Stimulated activated CD8-positive, alpha-beta memory T cell treated with anti-CD3 and anti-CD28 coated beads, Interleukin-15, amount 100 ng/mL, for 24 hours (primary cell): ENCODE measurements around the gene TNFAIP8L1.

Experiments used
- DNase-seq: peaks from one replicate; pipeline ENCODE4 v3.0.0-alpha.2; 2020; ENCODE audit warnings: low read depth

Gene TNFAIP8L1

DNA sequence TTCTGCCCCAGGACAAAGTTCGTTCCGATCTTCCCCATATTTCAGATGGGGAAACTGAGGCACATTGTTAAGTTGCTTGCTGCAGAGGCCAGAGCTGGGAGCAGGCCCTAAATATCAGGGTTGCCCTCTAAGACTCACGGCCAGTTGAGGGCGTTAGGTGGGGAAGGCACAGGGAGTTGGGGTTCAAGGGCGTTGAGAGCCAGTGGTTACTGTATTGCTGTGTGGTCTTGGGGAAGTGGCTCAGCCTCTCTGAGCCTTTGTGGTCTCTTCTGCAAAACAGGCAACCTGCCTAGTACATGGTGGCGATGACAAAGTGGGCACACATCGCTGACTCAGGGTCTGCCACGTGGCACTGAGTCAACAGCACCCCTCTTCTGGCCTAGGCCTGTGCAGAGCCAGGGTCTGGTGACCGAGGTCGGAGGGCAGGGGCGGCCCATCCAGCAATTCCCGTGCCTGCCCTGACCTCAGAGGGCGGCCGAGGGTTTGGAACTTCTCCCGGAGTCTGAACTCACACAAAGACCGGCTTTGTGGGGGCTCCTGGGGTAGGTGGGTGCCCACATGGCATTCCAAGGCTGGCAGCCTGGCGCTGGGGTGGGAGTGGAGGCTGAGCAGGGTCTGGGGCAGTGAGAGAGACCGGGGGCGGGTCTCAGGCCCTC, 10.2 kb downstream of the TNFAIP8L1 start:
- DNase-seq = no peak

DNA sequence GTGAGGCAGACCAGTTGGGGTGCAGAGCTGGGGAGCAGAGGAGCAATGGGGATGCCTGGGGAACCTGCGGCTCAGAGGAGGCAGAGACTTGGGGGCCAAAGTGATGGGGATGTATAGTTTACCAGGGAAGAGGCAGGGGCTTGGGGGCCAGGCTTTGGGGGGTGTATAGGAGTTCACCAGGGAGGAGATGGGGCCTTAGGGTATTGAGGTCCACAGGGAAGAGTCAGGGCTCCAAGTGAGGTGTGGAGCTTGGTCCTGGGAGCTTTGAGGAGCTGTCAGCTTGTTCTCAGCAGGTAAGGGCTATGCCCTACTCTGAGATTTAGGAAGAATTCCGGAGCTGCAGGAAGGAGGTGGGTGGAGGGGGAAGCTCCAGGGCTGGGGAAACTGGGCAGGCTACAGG, 10.8 kb downstream of the TNFAIP8L1 start:
- DNase-seq = no peak

DNA sequence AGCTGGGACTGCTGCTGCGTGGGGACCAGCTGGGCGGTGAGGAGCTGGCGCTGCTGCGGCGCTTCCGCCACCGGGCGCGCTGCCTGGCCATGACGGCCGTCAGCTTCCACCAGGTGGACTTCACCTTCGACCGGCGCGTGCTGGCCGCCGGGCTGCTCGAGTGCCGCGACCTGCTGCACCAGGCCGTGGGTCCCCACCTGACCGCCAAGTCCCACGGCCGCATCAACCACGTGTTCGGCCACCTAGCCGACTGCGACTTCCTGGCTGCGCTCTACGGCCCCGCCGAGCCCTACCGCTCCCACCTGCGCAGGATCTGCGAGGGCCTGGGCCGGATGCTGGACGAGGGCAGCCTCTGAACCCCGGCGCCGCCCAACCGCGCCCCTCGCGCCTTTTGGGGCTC, 12.8 kb downstream of the TNFAIP8L1 start:
- no peak for DNase-seq

DNA sequence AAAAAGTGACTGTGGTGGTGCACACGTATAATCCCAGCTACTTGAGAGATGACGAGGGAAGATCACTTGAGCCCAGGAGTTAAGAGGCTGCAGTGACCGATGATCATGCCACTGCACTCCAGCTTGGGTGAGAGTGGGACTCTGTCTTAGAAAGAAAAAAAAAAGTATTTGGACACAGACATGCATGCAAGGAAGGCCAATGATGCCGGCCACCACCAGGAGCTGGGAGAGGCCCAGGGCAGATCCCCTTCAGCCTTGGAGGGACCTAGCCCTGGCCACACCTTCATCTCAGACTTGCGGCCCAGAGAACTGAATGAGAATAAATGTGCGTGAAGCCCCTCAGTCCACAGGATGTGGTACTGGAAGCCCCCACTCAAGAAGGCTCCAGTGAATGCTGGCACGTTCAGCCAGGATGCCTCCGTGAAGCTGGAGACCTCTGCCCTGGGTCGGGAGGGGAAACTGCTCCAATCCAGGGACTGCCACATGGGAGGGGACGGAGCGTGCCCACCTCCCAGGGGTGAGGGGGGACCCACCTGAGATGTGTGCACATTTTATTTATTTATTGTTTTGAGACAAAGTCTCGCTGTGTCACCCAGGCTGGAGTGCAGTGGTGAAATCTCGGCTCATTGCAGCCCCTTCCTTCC, 14.6 kb downstream of the TNFAIP8L1 start:
- DNase-seq = no peak

DNA sequence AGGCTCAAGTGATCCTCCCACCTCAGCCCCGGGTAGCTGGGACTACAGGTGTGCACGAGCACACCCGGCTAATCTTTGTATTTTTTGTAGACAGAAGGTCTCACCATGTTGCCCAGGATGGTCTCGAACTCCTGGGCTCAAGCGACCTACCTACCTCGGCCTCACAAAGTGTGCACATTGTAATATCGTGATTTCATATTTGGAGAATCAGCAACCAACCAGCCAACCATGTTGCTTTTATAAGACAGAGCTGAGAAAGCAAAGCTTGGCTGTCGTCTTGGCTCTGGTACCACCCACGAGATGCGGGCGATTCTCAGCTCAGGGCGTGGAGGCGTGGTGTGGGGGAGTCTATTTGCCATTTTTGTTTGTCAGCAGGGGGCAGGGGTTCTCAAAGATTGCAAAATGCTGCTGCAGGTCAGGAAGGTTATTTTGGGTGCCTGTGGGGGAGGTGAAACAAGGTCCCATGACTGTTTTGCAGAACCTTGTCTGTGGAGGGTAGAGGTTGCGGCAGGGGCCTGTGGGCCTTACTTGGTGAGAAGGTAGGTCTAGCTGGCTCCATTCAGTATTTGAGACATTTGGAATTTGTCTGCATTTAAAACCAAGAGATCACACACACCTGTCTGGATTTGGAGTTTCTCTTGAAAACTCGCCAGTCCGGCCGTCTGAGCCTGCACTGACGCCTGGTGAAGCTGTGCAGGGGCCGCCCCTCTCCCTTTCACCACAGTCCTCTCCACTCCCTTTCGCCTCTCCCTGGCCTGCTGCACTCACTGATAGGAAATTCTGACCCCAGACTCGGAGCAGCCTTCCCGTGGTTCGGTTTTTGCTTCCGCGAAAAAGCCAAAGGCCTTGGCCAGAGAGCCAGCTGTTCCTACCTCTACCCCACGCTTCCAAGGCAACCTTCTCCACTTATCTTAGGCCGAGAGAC, 15.4 kb downstream of the TNFAIP8L1 start:
- no peak for DNase-seq

DNA sequence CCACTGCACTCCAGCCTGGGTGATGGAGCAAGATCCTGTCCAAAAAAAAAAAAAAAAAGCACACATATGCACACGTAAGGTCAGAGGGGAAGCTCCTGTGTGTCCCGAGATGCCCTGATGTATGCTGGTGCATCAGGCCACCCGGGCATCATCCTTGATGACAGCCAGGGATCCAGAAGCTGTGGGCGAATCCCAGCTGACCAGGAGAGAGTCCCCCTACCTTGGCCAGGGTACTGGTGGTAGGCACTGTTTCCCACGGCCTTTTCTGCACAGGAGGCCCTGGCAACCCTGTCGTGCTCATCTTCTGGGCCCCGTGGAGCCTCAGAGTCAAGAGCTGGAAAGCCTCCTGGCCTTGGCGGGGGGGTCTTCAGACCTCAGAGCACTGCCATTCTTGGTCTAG, 16.8 kb downstream of the TNFAIP8L1 start:
- no peak for DNase-seq

DNA sequence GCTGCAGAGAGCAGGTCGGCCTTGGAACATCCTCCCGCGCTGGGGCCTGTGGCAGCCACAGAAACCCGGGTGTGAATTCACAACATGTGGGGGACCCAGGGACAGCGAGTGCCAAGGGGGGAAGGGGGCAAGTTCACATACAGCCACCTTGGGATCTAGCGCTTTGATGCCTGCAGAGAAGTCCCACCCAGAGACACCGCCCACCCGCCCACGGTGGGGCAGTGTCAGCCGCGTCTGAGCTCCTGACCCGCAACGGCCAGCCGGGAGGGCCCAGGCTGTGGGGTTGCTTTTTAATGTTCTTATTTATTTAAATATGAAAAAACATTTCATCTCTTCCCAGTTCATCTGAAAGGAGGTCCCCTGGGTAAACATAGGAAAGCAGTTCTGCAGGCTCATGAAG, 17.9 kb downstream of the TNFAIP8L1 start:
- DNase-seq = no peak

DNA sequence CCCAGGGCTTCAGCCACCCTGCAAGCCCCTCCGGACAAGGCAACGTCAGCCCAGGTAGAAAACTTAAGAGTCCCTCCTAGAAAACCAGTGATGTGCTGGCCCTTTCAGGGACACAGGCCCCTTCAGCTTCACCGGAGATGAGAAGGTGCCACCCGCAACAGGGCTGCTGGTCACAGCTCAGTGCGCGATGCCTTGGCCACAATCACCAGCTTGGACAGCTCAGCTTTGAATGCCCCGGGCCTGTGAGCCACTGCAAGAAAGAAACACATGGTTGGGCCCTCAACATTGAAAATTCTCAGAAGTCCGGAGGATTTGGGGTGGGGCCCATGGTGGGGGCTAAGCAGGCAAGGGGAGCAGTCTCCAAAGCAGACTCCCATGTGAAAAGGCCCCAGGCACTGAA, 18.5 kb downstream of the TNFAIP8L1 start:
- DNase-seq = no peak

DNA sequence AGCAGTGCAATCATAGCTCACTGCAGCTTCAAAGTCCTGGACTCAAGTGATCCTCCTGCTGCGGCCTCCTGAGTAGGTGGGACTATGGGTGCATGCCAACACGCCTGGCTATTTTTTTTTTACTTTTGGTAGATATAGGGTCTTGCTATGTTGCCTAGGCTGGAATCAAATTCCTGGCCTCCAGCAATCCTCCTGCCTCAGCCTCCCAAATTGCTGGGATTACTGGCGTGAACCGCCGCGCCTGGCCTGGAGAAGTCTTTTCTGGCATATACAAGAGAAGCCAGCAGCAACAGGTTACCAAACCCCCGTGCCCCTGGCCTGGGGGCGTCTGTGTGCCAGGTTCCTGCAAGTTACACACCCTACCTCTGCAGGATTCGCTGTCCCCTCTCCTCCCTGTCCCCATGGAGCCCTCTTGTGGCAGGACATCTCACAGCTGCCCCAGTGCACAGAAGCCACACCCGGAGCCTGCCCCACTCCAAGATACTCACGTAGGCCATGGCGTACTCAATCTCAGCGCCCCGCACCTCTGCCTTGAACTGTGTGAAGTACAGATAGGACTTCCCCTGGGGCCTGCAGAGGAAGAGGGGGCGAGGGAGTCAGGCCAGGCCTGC, 21.0 kb downstream of the TNFAIP8L1 start:
- no peak for DNase-seq

DNA sequence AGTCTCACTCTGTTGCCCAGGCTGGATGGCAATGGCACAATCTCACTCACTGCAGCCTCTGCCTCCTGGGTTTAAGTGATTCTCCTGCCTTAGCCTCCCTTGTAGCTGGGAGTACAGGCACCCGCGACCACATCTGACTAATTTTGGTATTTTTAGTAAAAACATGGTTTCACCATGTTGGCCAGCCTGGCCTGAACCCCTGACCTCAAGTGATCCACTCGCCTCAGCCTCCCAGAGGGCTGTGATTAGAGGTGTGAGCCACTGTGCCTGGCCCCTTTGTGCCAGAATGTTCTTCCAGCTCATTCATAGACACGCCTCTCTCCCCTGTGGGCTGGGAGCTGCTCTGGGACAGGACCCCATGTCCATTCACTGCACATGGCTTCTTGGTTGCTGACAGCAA, 21.7 kb downstream of the TNFAIP8L1 start:
- DNase-seq = no peak

DNA sequence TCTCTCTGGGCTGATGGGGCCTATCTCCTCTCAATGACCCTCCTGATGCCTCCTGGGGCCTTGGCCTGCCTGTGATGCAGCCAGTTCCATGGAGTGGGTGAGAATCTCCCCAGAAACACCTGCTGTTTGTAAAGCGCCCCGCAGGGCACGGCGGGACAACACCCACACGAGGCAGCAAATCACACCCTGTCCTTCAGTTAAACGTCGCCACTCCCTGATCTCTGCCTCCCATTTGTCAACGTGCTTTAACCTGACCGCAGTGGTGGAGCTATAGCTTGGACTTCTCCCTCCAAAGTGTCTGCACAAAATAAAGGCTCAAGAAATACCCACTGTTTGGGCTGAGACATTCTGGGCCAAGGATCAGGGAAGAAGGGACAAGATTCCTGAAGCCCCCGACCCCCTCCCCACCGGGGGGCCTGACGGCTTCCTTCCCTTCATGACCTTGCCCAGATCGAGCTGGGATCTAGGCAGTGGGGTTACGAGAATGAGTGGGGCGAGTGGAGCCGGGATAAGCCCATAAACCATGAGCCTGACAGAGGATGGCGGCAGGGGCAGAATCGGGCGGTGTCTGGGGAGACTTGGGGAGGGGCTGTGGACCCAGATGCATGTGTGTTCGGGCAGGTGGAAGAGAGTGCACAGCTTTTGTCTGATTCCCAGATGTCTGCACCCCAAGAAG, 22.8 kb downstream of the TNFAIP8L1 start:
- DNase-seq = no peak

DNA sequence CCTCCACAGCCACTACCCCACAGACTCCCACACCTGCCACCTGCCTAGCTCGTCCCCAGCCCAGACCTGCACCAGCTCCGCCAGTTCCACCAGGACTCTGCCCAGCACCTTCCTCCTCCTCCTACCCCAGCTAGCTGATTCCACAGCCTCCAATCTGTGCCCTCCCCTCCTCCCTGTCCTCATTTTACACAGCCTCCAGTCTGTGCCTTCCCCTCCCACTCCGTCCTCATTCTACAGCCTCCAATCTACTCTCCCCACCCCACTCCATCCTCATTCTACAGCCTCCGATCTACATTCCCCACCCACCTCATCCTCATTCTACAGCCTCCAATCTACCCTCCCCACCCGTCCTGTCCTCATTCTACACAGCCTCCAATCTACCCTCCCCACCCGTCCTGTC, 23.5 kb downstream of the TNFAIP8L1 start:
- no peak for DNase-seq

DNA sequence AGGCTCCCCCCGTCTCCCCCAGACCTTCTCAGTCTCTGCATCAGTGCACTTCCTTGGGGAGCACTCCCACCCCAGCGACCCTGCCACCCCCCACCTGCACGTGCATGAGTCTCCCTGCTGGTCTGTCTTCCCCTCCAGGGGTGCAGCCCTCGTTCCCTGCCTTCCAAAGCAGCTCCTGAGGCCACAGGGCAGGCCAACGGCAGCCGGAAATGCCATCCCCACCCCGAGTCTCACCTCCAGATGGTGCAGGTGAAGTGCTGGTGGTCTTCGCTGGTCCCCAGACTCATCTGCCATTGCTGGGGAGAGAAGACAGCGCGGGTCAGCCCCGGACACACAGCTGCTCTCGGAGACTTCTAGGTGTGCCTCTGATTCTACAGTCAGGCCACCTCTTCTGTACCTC, 25.3 kb downstream of the TNFAIP8L1 start:
- DNase-seq = no peak

DNA sequence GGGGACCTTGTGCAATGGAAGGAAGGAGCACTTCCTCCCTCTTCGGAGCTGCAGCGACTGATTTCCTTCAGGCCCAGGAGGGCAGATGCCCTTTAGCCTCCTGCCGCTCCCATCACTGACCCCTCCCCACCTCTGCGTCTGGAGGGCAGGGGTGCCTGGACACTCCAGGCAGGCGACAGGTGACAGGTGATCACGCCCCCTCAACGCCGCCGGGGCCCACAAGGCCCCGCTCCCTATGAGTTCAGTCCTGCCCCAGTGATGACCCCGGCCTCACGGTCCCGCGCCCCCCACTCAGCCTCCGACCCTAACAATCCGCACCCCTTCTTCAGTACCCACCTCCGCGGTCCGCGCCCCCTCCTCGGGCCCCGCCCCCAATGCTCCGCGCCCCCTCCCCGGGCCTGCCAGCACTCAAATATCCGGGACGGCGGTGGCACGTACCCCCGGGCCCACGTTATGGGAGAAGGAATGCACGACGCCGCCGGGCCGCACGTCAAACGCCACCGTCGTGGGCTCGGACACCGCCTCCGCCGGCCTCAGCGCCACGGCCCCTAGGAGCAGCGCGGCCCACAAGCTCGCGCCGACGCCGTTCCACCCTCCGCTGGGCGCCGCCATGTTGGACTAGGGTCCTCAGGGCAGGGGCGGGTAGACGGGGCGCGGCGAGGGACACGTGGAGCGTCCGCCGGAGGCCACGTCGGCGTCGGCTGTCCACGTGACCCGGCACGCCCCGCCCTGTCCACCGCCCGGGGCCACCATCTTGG, 30.6 kb downstream of the TNFAIP8L1 start, which contains the start of gene MYDGF:
Gene MYDGF, minus strand, starts transcription at position 620 of the 758 bp plus-strand sequence. Its CDS starts 8 bp downstream, at position 612.
- peak; percentile 85 for DNase-seq

DNA sequence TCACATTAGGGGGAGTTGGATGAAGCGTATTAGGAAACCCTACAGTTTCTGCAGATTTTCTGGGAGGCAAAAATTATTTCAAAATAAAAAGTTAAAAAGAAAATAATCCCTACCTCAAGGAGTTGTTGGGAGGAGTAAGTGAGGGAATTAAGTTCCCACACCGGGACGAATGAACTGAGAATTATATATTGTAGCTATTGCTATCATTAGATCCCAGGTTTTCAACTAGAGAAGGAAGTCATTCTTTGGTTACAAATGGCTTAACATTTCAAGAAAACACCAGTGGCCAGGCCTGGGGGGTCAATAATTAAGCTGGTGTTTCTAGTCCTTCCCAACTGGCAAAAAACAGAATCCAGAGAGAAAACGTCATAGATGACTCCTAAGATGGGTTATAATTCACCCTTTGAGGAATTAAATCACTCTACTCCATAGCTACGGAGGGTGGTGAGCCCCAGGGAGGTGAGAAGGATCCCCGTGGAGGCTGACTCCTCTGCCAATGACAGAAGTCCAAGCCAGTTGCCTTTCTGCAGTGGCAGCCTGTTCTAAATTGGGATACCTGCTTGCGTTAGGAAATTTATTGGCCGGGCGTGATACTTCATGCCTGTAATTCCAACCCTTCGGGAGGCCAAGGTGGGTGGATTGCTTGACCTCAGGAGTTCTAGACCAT, 32.0 kb downstream of the TNFAIP8L1 start:
- no peak for DNase-seq

DNA sequence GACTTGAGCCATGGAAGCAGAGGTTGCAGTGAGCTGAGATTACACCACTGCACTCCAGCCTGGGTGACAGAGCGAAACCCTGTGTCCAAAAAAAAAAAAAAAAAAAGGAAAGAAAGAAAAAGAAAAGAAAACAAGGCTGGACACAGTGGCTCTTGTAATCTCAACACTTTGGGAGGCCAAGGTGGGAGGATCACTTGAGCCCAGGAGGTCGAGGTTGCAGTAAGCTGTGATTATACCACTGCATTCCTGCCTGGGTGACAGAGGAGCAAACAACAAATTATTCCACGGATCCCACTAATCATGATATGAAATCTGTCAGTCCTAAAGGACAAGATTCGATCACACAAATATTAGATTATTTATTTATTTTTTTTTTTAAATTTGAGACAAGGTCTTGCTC, 33.9 kb downstream of the TNFAIP8L1 start:
- no peak for DNase-seq

DNA sequence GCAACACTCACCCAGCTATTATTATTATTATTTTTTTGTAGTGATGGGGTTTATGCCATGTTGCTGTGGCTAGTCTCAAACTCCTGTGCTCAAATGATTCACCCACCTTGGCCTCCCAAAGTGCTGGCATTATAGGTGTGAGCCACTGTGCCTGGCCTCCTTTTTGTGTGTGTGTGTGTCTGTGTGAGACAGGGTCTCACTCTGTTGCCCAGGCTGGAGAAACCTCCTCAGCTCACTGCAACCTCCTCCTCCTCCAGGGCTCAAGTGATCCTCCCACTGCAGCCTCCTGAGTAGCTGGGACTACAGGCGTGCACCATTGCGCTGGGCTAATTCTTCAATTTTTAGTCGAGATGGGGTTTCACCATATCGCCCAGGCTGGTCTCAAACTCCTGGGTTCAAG, 34.4 kb downstream of the TNFAIP8L1 start:
- no peak for DNase-seq

DNA sequence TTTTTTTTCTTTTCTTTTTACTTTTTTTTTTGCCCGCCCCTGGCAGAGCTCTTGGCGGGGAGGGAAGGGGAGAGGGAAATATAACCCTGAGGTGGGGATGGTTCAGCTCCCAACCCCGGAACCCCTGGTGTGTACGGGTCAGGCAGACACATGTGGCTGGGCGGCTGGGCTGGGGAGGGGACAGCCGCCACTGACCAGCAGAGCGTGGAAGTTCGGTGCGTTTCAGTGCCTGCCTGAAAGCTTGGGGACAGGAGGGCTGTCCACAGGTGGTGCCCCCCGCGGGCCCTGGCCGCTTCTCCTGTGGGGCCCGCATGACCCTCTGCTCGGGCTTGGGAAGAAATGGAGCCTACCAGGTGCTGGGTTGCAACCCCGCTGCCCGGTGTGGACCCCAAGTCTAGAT, 36.0 kb downstream of the TNFAIP8L1 start:
- no peak for DNase-seq

DNA sequence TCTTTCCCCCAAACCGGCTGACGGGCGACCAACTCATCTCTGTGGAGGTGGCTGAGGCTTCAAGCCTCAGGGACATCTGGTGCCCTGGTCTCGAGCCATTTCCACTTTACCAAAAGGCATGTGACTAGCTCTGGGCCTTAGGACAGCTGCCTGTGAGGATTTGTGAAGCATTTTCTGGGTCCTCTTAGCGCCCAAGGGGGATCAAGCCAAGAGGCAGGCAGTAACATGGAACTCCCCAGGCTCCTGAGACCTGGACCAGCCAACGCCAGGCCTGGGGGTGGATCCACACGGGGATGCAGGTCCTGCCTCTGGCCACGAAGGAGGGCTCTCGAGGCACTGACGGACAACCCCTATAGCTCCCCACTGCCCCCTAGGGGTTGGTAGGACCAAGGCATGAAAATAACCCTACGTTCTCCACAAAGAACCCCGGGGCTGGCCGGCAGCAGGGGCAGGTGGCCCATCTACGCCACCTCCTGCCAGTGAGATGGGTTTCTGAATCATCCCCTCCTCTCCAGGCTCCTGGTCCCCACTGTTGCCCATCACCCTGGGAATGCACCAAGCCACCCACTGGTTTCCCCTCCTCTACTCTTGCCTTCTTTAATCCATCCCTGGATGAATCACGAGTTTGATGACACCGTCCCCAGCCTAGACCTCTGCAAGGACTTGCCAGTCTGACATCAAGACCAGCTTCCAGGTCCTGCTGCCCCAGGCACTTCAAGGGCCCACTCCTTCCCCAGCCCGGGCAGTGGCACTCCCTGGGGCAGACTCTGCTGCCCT, 37.8 kb downstream of the TNFAIP8L1 start:
- DNase-seq = no peak
